Liver (tissue), 9 donors: ENCODE measurements around the gene FAM181B. TPM values are rescaled to one million over a fixed set of nuclear protein-coding genes. Genes with fewer than 3 reads are reported as not detected.

Experiments
- DNase-seq: peaks from one replicate; pipeline ENCODE4 v3.0.0-alpha.2; 2017; ENCODE audit warnings: low spot score
- H3K27ac ChIP-seq, 2 donors: one replicate each; pipeline ENCODE4 v1.7.0; 2013; ENCODE audit warnings: inconsistent platforms in 2 of 2, low read length in 2 of 2, control low read depth in 1 of 2, low read depth in 1 of 2, mild to moderate bottlenecking in 1 of 2
- H3K27me3 ChIP-seq, 4 donors: one replicate each; pipeline versions ENCODE4 v1.6.1 to v1.7.0; 2013; ENCODE audit warnings: low read length in 3 of 4, inconsistent platforms in 1 of 4, mild to moderate bottlenecking in 1 of 4, moderate library complexity in 1 of 4; ENCODE audit not compliant: control insufficient read depth in 4 of 4, insufficient read depth in 4 of 4
- H3K36me3 ChIP-seq, 4 donors: one replicate each; pipeline versions ENCODE4 v1.6.1 to v1.7.0; 2013; ENCODE audit warnings: low read length in 3 of 4, mild to moderate bottlenecking in 3 of 4, low read depth in 1 of 4, moderate library complexity in 1 of 4; ENCODE audit not compliant: control insufficient read depth in 4 of 4, insufficient read depth in 3 of 4
- H3K4me1 ChIP-seq, 4 donors: one replicate each; pipeline versions ENCODE4 v1.6.1 to v1.7.0; 2013; ENCODE audit warnings: low read length in 3 of 4, mild to moderate bottlenecking in 3 of 4, moderate library complexity in 1 of 4; ENCODE audit not compliant: control insufficient read depth in 4 of 4, insufficient read depth in 4 of 4
- H3K4me3 ChIP-seq, 3 donors: one replicate each; pipeline versions ENCODE4 v1.6.1 to v1.7.0; 2013; ENCODE audit warnings: low read length in 3 of 3, control low read depth in 1 of 3, low read depth in 1 of 3, mild to moderate bottlenecking in 1 of 3
- H3K9ac ChIP-seq, 2 donors: one replicate each; pipeline ENCODE4 v1.7.0; 2013; ENCODE audit warnings: low read length in 2 of 2, mild to moderate bottlenecking in 2 of 2, moderate library complexity in 2 of 2, control low read depth in 1 of 2, low read depth in 1 of 2
- H3K9me3 ChIP-seq, 4 donors: one replicate each; pipeline versions ENCODE4 v1.6.1 to v1.7.0; 2013; ENCODE audit warnings: low read length in 3 of 4; ENCODE audit not compliant: control insufficient read depth in 4 of 4
- EGR1 ChIP-seq, 2 donors: IDR thresholded peaks; 2 replicates each; pipeline ENCODE4 v1.6.1; 2016 to 2018; ENCODE audit warnings: antibody characterized with exemption in 2 of 2, low read depth in 2 of 2
- FOXA1 ChIP-seq: IDR thresholded peaks from 2 replicates; pipeline ENCODE4 v1.6.1; 2016; ENCODE audit warnings: antibody characterized with exemption
- FOXA2 ChIP-seq: IDR thresholded peaks from 2 replicates; pipeline ENCODE4 v1.6.1; 2016; ENCODE audit warnings: antibody characterized with exemption
- GABPA ChIP-seq, 2 donors: IDR thresholded peaks in 1 of 2; conservative IDR thresholded peaks in 1 of 2; 2 replicates each; pipeline ENCODE4 v1.6.1; 2016; ENCODE audit warnings: antibody characterized with exemption in 2 of 2, mild to moderate bottlenecking in 1 of 2, moderate library complexity in 1 of 2
- HNF4A ChIP-seq, 2 donors: conservative IDR thresholded peaks; 2 replicates each; pipeline ENCODE4 v1.6.1; 2016; ENCODE audit warnings: antibody characterized with exemption in 2 of 2, mild to moderate bottlenecking in 2 of 2
- HNF4G ChIP-seq: IDR thresholded peaks from 2 replicates; pipeline ENCODE4 v1.6.1; 2016; ENCODE audit warnings: antibody characterized with exemption
- JUND ChIP-seq, 2 donors: IDR thresholded peaks; 2 replicates each; pipeline ENCODE4 v1.6.1; 2016; ENCODE audit warnings: antibody characterized with exemption in 2 of 2
- MAX ChIP-seq: IDR thresholded peaks from 2 replicates; pipeline ENCODE4 v1.6.1; 2016; ENCODE audit warnings: antibody characterized with exemption
- NR2F2 ChIP-seq: IDR thresholded peaks from 2 replicates; pipeline ENCODE4 v1.6.1; 2016; ENCODE audit warnings: antibody characterized with exemption
- RAD21 ChIP-seq, 2 donors: IDR thresholded peaks; 2 replicates each; pipeline ENCODE4 v1.6.1; 2016; ENCODE audit warnings: antibody characterized with exemption in 2 of 2, mild to moderate bottlenecking in 2 of 2
- RXRA ChIP-seq, 2 donors: IDR thresholded peaks; 2 replicates each; pipeline ENCODE4 v1.6.1; 2017 to 2018; ENCODE audit warnings: antibody characterized with exemption in 2 of 2, mild to moderate bottlenecking in 1 of 2
- SP1 ChIP-seq: IDR thresholded peaks from 2 replicates; pipeline ENCODE4 v1.6.1; 2018; ENCODE audit warnings: antibody characterized with exemption, mild to moderate bottlenecking
- TAF1 ChIP-seq: conservative IDR thresholded peaks from 2 replicates; pipeline ENCODE4 v1.6.1; 2016; ENCODE audit warnings: antibody characterized with exemption, mild to moderate bottlenecking
- YY1 ChIP-seq: IDR thresholded peaks from 2 replicates; pipeline ENCODE4 v1.6.1; 2016; ENCODE audit warnings: antibody characterized with exemption, mild to moderate bottlenecking
- ZBTB33 ChIP-seq: IDR thresholded peaks from 2 replicates; pipeline ENCODE4 v1.6.1; 2016; ENCODE audit warnings: antibody characterized with exemption
- WGBS: extraction: QIAGEN DNeasy Blood & Tissue Kit; methylation state at CpG from one replicate; pipeline ENCODE4 v1.1.7; 2013; 5-methylcytosine and 5-hydroxymethylcytosine counted together
- polyA plus RNA-seq, 2 donors: library from polyadenylated mRNA; stranded (reverse) in 1 of 2; unstranded in 1 of 2; fragments of 200-250 nt in 1 of 2; fragments of >200 nt in 1 of 2; fragmentation: Nextera tagmentation in 1 of 2; extraction: Ambion mirVana in 1 of 2; gene quantifications; one replicate each; pipeline versions ENCODE4 v1.2.1 to v1.2.3, GENCODE V29; 2013 to 2015
- total RNA-seq, 2 donors: library from RNA; depleted of rRNA; stranded (reverse); fragments of >200 nt; gene quantifications; one replicate each; pipeline ENCODE4 v1.2.3, GENCODE V29; 2014
- TF ChIP-seq, protein P1 (sequence below): IDR thresholded peaks from 2 replicates; pipeline ENCODE4 v1.6.1; 2016; ENCODE audit warnings: antibody characterized with exemption, mild to moderate bottlenecking
- TF ChIP-seq, protein P2 (sequence below): fragments of 150-350 bp; IDR thresholded peaks from 2 replicates; pipeline ENCODE4 v1.5.1; 2017; ENCODE audit warnings: improper control_type of control experiment, low read depth, low read length; ENCODE audit not compliant: missing input control
- TF ChIP-seq, protein P3 (sequence below): IDR thresholded peaks from 2 replicates; pipeline ENCODE4 v1.6.1; 2016; ENCODE audit warnings: antibody characterized with exemption
- donor health status: healthy.
- donor health status: healthy.
- donor health status: healthy.
- donor health status: healthy.
- donor health status: healthy.

The FAM181B gene
- total RNA-seq (under 1 TPM in 1 of 2 donors, not detected in 1; under 0.01 TPM), polyA plus RNA-seq (under 1 TPM in 1 of 2 donors, not detected in 1; 0.03 TPM)

DNA sequence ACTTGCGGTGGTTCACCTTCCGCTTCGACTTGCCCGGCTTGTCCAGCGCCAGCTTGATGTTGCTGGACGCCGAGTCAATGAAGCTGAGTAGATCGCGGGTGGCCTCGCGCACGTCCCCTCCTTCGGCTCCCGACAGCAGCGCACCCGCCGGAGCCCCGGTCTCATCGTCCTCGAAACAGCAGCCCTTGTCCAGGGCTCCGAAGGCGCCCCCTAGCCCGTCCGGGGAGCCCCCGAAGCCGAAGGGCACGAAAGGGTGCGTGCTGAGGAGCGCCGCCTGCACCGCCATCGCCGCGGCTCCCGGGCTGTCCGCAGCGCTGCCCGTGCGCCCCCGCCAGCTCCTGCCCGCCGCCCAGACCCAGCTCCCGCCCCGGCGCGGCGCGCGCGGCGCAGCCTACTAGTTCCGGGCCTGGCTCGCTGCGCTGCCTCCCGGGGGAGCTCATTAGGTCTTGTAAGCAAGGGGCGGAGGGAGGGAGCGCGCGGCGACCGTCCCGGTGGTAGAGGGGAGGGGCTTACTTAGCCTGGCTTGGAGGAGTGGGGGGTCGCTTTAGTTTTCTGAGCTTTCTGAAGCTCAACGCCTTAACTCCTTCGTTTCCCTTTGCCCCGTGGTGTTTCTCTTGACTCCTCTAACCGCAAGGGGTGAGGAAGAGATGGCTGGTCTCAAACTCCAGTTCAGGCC, at the start of gene FAM181B:
Gene FAM181B (minus strand): TSS at position 421 of the 676 bp plus-strand sequence. CDS start 135 bp downstream, at position 286.
- no peaks in the 10 kb centered on the region for H3K9me3 ChIP-seq
- peaks cover 0 to 17% (median 4%) of the 10 kb centered on the region in 4 donors for H3K27me3 ChIP-seq
- peaks cover 2 to 13% (median 11%) of the 10 kb centered on the region in 4 donors for H3K4me1 ChIP-seq
- H3K4me3 ChIP-seq = peak within 1 kb of the TSS in 1 of 3 donors; percentile 51
- TF ChIP-seq JUND (IDR thresholded peaks at IDR 0.05) = no peak
- TF ChIP-seq HNF4A (conservative IDR thresholded peaks at IDR 0.05) = no peak
- TF ChIP-seq HNF4G = no peak
- no peak for TF ChIP-seq GABPA (IDR thresholded peaks at IDR 0.05 in 1 of 2, conservative IDR thresholded peaks at IDR 0.05 in 1 of 2)
- no peak for TF ChIP-seq TAF1
- no peak for TF ChIP-seq FOXA2
- TF ChIP-seq FOXA1 = no peak
- TF ChIP-seq MAX = no peak
- TF ChIP-seq ZBTB33 = no peak
- no peak within 1 kb of the TSS for H3K27ac ChIP-seq
- no peak for DNase-seq
- 3% methylated on average over 67 of the region's 67 CpGs for whole genome bisulfite sequencing
- H3K36me3 ChIP-seq = no peaks in the 10 kb centered on the region
- H3K9ac ChIP-seq = no peak within 1 kb of the TSS

- Histone ChIP-seq H3K4me1 (no peaks in the 10 kb centered on the region), H3K4me3 (no peak overlapping the region), H3K27me3 (peaks cover 0 to 4% (median 0%) of the 10 kb centered on the region in 4 donors), H3K9me3 (no peaks in the 10 kb centered on the region), H3K36me3 (no peaks in the 10 kb centered on the region), H3K9ac (no peak overlapping the region), H3K27ac (no peak overlapping the region)
- TF ChIP-seq HNF4A (conservative IDR thresholded peaks at IDR 0.05) = no peak
- no peak for TF ChIP-seq RXRA (IDR thresholded peaks at IDR 0.05)
- TF ChIP-seq HNF4G = no peak
- TF ChIP-seq, protein P1, sequence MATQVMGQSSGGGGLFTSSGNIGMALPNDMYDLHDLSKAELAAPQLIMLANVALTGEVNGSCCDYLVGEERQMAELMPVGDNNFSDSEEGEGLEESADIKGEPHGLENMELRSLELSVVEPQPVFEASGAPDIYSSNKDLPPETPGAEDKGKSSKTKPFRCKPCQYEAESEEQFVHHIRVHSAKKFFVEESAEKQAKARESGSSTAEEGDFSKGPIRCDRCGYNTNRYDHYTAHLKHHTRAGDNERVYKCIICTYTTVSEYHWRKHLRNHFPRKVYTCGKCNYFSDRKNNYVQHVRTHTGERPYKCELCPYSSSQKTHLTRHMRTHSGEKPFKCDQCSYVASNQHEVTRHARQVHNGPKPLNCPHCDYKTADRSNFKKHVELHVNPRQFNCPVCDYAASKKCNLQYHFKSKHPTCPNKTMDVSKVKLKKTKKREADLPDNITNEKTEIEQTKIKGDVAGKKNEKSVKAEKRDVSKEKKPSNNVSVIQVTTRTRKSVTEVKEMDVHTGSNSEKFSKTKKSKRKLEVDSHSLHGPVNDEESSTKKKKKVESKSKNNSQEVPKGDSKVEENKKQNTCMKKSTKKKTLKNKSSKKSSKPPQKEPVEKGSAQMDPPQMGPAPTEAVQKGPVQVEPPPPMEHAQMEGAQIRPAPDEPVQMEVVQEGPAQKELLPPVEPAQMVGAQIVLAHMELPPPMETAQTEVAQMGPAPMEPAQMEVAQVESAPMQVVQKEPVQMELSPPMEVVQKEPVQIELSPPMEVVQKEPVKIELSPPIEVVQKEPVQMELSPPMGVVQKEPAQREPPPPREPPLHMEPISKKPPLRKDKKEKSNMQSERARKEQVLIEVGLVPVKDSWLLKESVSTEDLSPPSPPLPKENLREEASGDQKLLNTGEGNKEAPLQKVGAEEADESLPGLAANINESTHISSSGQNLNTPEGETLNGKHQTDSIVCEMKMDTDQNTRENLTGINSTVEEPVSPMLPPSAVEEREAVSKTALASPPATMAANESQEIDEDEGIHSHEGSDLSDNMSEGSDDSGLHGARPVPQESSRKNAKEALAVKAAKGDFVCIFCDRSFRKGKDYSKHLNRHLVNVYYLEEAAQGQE = no peak
- no peak for TF ChIP-seq EGR1 (IDR thresholded peaks at IDR 0.05; ENCODE audit: low read depth in 2 of 2)
- TF ChIP-seq MAX = no peak
- TF ChIP-seq FOXA2 = no peak
- no peak for TF ChIP-seq YY1
- TF ChIP-seq, protein P2, sequence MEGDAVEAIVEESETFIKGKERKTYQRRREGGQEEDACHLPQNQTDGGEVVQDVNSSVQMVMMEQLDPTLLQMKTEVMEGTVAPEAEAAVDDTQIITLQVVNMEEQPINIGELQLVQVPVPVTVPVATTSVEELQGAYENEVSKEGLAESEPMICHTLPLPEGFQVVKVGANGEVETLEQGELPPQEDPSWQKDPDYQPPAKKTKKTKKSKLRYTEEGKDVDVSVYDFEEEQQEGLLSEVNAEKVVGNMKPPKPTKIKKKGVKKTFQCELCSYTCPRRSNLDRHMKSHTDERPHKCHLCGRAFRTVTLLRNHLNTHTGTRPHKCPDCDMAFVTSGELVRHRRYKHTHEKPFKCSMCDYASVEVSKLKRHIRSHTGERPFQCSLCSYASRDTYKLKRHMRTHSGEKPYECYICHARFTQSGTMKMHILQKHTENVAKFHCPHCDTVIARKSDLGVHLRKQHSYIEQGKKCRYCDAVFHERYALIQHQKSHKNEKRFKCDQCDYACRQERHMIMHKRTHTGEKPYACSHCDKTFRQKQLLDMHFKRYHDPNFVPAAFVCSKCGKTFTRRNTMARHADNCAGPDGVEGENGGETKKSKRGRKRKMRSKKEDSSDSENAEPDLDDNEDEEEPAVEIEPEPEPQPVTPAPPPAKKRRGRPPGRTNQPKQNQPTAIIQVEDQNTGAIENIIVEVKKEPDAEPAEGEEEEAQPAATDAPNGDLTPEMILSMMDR = no peak
- no peak for TF ChIP-seq FOXA1
- TF ChIP-seq ZBTB33 = no peak
- TF ChIP-seq RAD21 (IDR thresholded peaks at IDR 0.05) = no peak
- no peak for TF ChIP-seq JUND (IDR thresholded peaks at IDR 0.05)
- TF ChIP-seq, protein P3, sequence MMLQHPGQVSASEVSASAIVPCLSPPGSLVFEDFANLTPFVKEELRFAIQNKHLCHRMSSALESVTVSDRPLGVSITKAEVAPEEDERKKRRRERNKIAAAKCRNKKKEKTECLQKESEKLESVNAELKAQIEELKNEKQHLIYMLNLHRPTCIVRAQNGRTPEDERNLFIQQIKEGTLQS = no peak
- no peak for TF ChIP-seq GABPA (IDR thresholded peaks at IDR 0.05 in 1 of 2, conservative IDR thresholded peaks at IDR 0.05 in 1 of 2)
- no peak for TF ChIP-seq TAF1
- no peak for TF ChIP-seq NR2F2
- TF ChIP-seq SP1 = no peak
- DNase-seq = no peak
- WGBS = 67% methylated on average over 1 of the region's 1 CpG
These were observed 49.2 kb upstream of the FAM181B start for GRCh38 chr11:82782825-82783374.
